ENCODE measurements around the gene WDR41. TPM values are rescaled to one million over a fixed set of nuclear protein-coding genes. Genes with fewer than 3 reads are reported as not detected.
"Not testable (repeated sequence)": the region's sequence is repeated elsewhere in the genome, so short reads cannot be mapped to it uniquely, and the experiment has no call there.

Gene WDR41
- total RNA-seq, 1 experiment from 2014 or later, result 64.5 TPM

DNA sequence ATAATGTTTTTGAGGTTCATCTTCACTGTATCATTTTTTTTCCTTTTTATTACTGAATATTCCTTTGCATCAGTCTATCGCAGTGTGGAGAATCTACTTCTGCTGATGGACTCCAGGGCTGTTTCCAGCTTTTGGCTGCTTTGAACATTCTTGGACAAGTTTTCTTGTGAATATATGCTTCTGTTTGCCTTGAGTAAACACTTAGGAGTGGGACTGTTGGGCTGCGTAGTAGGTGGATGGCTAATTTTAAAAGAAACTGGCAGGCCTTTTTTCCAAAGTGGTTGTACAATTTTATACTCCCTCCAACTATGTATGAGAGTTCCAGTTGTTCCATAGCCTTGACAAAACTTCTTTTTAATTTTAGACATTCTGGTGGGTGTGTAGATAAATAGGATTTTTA, 102.4 kb downstream of the WDR41 start:
- in situ Hi-C loops (cut with HindIII; ENCODE audit: low pct_unique_long_range_greater_than_20kb, low sequenced_read_pairs), result no loop called here
- DNase-seq (ENCODE audit: low read depth, low spot score), result no peak

DNA sequence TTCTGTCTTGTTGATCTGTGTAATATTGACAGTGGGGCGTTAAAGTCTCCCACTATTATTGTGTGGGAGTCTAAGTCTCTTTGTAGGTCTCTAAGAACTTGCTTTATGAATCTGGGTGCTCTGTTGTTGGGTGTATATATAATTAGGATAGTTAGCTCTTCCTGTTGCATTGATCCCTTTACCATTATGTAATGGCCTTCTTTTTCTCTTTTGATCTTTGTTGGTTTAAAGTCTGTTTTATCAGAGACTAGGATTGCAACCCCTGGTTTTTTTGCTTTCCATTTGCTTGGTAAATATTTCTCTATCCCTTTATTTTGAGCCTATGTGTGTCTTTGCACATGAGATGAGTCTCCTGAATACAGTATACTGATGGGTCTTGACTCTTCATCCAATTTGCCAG, 105.8 kb downstream of the WDR41 start:
- in situ Hi-C loops (cut with HindIII; ENCODE audit: low pct_unique_long_range_greater_than_20kb, low sequenced_read_pairs); DNase-seq (ENCODE audit: low read depth, low spot score): not testable (repeated sequence)

DNA sequence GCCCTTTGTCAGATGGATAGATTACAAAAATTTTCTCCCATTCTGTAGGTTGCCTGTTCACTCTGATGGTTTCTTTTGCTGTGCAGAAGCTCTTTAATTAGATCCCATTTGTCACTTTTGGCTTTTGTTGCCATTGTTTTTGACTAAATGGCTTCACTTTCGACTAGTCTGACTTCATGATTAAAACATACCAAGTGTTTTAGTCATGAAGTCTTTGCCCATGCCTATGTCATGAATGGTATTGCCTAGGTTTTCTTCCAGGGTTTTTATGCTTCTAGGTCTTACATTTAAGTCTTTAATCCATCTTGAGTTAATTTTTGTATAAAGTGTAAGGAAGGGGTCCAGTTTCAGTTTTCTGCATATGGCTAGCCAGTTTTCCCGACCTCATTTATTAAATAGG, 108.8 kb downstream of the WDR41 start:
- in situ Hi-C loops (cut with HindIII; ENCODE audit: low pct_unique_long_range_greater_than_20kb, low sequenced_read_pairs); DNase-seq (ENCODE audit: low read depth, low spot score): not testable (repeated sequence)

Other genes starting within 250 kb of the WDR41 start
- gene OTP, start 146.4 kb upstream of the WDR41 start, total RNA-seq (2014; rRNA removed; shearing (Covaris generic)), result not detected in 2 replicates